Ectodermal cell (in vitro differentiated cells): ENCODE data around the gene SVIP.

Experiments used
- H3K27ac ChIP-seq: 2 replicates; pipeline ENCODE4 v1.7.0; 2013; ENCODE audit warnings: mild to moderate bottlenecking, low read depth, low read length; ENCODE audit not compliant: insufficient read depth, poor library complexity, severe bottlenecking
- H3K27me3 ChIP-seq: 2 replicates; pipeline ENCODE4 v1.7.0; 2013; ENCODE audit warnings: mild to moderate bottlenecking, low read length; ENCODE audit not compliant: insufficient read depth, control insufficient read depth, poor library complexity, severe bottlenecking
- H3K36me3 ChIP-seq: one replicate; pipeline ENCODE4 v1.7.0; 2013; ENCODE audit warnings: low read length; ENCODE audit not compliant: control insufficient read depth, insufficient read depth
- H3K4me1 ChIP-seq: one replicate; pipeline ENCODE4 v1.7.0; 2013; ENCODE audit warnings: low read length; ENCODE audit not compliant: control insufficient read depth, insufficient read depth
- H3K4me3 ChIP-seq: 2 replicates; pipeline ENCODE4 v1.7.0; 2013; ENCODE audit warnings: low read depth, low read length, control low read depth; ENCODE audit not compliant: insufficient read depth
- H3K9me3 ChIP-seq: 2 replicates; pipeline ENCODE4 v1.7.0; 2013; ENCODE audit warnings: mild to moderate bottlenecking, low read length, moderate library complexity; ENCODE audit not compliant: control insufficient read depth
- WGBS, 2 experiments: methylation state at CpG; one replicate each; pipeline ENCODE4 v1.1.7; 2013; ENCODE audit warnings: missing lambda C conversion rate in 2 of 2; 5-methylcytosine and 5-hydroxymethylcytosine counted together

SVIP gene

DNA sequence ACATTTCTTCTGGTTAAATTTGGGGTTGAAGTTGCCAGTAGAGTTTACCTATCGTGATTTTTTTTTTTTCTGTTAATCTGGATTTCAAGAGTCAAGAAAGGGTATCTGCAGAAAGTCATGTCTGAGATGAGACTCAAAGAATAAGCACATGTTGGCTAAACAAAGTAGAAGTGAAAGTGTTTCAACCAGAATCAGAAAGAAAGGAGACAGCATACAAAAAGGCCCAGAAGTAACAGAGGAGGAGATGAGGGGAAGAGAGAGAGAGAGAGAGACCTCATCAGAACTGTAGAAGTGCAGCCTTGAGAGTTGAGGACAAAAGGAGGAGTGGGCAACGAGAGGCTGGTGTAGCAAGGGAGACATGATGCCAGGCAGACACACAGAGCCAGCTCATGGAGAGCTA lies 54.9 kb downstream of the SVIP start:
- no peak overlapping the region for H3K4me3 ChIP-seq
- H3K36me3 ChIP-seq, result no peaks in the 10 kb centered on the region
- no peak overlapping the region for H3K27ac ChIP-seq
- 89 to 93% methylated on average over 2 of the region's 2 CpGs for WGBS, 2 experiments
- no peaks in the 10 kb centered on the region for H3K27me3 ChIP-seq
- H3K9me3 ChIP-seq, result no peaks in the 10 kb centered on the region
- H3K4me1 ChIP-seq, result no peaks in the 10 kb centered on the region

DNA sequence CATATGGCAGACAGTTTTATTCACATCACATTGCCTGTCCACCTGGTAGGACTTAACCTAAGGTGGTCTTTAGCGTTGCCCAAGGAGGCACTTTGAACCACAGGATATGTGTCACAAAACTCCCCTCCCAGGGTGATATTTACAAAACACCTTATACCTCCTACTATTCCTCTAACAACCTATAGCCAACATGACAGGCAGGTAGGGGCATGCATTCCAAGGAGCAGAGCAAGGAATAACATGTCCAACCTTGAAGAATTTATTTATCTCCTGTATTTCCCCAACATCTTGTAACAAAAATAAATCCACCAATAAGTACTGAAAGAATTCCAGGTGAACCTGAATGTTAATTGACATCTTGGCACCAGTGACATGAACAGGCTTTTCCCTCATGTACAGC lies 60.5 kb downstream of the SVIP start:
- no peaks in the 10 kb centered on the region for H3K4me1 ChIP-seq
- H3K4me3 ChIP-seq, result no peak overlapping the region
- H3K36me3 ChIP-seq, result no peaks in the 10 kb centered on the region
- H3K27ac ChIP-seq, result no peak overlapping the region
- no peaks in the 10 kb centered on the region for H3K27me3 ChIP-seq
- H3K9me3 ChIP-seq, result no peaks in the 10 kb centered on the region
- 85 to 96% methylated on average over 1 of the region's 1 CpG for WGBS, 2 experiments
